Left renal pelvis (tissue), 4 donors: Measurements from ENCODE around the gene HPCAL1. TPM values are rescaled to one million over a fixed set of nuclear protein-coding genes. Genes with fewer than 3 reads are reported as not detected.

Experiments
- DNase-seq, 4 donors: peaks; one replicate each; pipeline ENCODE4 v3.0.0-alpha.2; 2013; ENCODE audit warnings: low read depth in 4 of 4, low spot score in 3 of 4
- polyA plus RNA-seq, 4 donors: library from polyadenylated mRNA; unstranded; fragments of 120-200 nt; gene quantifications; one replicate each; pipeline ENCODE4 v1.2.1, GENCODE V29; 2013; ENCODE audit not compliant: insufficient read length in 4 of 4

HPCAL1 gene
- polyA plus RNA-seq, 4 donors = 10.9 to 35.4 (median 23.2) TPM

- no peak for DNase-seq
These were observed 43.1 kb downstream of the HPCAL1 start for GRCh38 chr2:10345813-10346212.

GRCh38 chr2:10346929-10347561, 44.3 kb downstream of the HPCAL1 start:
- no peak for DNase-seq

GRCh38 chr2:10347562-10347948, 44.9 kb downstream of the HPCAL1 start:
- DNase-seq = peak in 2 of 4 donors; percentile 36

GRCh38 chr2:10348891-10349290, 46.2 kb downstream of the HPCAL1 start:
- DNase-seq = no peak

DNA sequence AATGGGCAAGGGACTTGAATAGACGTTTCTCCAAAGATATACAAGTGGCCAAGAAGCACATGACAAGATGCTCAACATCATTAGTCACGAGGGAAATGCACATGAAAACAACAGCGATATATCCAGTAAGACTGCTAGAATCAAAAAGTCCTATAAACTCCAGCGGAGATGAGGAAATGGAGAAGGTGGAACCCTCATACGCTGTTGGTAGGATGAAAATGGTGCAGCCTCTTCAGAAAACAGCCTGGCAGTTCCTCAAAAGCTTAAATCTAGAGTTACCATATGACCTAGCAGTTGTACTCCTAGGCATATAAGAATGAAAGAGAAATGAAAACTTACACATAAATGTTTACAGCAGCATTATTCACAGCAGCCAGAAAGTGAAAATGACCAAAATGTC, 48.1 kb downstream of the HPCAL1 start:
- DNase-seq = no peak

DNA sequence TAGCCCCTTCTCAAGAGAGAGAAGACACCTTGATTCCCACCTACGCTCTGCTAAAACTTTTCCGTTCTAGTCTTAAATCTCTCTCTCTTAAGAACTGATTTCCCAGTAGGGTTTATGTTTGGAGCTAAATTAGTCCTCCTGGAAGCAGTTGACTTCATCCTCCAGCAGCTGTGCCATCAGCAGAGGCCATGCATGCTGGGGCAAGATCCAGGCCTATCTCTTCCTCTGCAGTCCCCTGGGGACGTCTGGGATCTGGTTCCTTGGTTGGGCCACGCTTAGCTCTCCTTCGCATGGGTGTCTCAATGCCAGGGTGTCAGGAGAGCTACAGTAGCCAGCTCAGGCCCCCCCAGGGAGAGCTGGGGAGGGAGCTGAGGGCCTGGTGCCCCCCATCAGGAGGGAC, 49.7 kb downstream of the HPCAL1 start:
- no peak for DNase-seq

DNA sequence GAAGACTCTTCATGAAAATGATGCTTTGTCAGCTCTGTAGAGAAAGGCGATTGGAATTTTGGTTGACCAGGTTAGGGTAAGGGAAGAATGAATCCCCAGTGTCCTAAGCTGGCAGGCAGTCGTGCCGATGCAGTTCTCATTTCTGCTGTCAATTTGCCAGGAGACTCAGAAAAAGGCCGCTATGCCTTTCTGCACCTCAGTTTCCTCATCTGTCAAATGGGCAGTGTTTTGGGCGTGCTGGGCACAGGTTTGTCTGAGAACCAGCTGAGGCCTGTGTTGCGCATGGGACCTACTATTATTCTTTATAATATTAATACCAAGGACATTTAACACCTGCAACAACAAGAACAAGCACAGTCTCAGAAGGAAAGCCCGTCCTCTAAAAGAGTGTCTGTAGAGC, 50.3 kb downstream of the HPCAL1 start:
- DNase-seq = no peak

DNA sequence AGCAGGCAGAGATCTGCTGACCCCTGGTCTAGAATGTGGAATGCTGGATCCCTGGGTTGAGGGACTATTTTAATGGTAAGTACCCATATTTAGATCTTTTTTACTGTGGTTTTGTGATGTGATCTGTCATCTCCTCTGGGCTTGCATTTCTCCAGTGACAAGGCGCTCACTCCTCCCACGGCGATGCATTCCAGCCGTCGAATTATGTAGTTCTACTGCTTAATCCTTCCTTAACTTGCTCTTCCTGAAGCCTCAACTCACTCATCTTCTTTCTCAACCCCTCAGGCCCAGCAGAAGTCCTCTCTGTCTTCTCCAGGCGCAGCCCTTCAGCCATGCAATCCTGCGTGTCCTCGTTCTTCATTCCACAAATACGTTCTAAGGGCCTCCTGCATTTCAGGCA, 51.2 kb downstream of the HPCAL1 start:
- DNase-seq = no peak

GRCh38 chr2:10354399-10354798, 51.7 kb downstream of the HPCAL1 start:
- no peak for DNase-seq

DNA sequence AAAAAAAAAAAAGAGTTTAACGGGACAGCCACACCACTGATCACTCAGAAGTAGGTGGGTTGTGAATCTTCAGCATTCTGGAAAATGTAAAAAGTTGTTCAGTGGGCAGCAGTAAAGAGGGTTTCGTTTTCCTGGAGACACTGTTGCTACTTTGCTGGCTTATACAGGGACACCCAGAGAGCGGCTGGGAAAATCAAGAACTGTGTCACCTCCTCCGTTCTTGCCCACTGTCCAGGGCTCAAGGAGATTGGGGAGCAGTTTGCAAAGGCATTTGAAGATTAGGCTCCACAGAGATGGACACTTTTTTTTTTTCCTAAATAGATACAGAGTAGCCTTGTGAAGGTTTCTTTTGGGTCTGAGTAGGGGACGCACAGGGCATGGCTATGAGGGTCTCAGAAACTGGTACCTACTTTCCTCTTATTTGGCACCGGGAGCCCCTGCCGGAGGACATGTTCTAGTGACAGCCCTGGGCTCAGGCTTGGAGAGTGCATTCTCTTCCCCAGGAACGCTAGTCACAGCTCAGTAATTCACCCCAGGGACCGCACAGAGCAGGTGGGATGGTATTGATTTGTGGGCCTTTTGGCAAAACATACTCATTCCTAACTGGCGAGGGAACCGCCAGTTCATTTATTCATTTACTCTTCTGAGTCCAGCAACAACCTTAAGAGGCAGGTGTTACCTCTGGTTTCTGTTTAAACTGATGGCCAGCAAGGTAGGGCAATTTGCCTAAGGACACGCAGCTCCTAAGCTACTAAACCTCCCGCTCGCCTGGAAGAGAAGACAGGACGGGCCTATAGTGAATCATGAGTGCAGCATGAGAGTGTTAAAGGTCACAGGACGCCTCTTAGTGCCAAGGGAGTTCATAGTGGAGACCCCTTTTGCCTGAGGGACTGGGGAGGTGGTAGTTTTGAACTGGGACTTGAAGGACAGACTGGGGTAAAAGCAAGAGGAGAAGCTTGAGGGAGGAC, 53.1 kb downstream of the HPCAL1 start:
- no peak for DNase-seq

DNA sequence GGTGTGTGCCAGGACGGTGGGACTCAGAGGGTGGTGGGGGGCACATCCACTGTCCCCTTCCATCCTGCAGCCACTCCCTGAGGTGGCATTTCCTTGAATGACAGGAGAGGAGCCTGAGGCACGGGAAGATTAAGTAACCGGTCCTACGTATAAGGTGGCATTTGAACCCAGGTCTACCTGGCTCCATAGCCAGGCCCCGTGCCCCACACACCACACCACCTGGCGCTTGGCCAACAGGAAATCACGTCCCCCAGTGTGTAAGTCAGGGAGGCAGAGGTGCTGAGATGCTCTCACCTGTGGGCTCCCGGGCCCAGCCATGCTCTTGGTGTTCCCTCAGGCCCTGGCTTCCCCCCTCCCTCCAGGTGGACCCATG, 53.7 kb downstream of the HPCAL1 start:
- DNase-seq = no peak

GRCh38 chr2:10357193-10358169, 54.8 kb downstream of the HPCAL1 start:
- no peak for DNase-seq

GRCh38 chr2:10359246-10359645, 56.5 kb downstream of the HPCAL1 start:
- no peak for DNase-seq

DNA sequence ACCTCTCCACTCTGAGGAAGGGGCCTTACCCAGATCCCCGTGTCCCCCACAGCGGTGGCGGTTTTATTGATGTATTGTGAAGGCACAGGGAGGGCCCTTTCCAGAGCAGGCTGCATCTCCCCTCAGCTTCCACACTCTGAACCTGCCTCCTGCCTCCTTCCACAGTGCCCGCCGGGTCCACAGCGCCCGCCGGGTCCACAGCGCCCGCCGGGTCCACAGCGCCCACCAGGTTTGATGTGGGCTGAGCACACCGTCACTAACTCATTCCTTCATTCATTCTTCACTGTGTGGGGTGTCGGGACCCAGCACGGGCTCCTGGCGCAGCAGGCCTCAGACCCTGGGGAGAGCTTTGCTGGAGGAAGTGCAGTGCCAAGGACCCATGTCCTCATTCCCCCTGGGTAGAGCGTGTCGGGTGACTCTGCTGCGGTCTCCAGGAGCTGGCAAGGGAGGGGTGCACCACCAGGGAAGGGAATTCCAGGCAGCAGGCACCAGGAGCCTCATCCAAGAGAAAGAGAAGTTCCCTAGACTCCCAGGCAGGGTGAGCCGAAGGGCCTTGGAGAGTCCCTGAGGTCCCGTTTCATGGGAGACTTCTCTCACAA, 57.1 kb downstream of the HPCAL1 start:
- no peak for DNase-seq

DNA sequence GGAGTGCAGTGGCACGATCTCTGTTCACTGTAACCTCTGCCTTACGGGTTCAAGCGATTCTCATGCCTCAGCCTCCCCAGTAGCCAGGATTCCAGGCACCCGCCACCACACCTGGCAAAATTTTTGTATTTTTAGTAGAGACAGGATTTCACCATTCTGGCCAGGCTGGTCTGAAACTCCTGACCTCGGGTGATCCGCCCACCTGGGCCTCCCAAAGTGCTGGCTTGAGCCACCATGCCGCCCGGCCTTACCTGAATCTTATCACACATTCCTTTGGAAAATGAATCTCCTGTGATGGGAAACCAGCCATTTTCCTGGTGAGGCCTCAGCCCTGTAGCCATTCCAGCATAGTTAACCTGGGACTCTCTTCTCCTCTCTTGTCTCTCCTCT, 57.8 kb downstream of the HPCAL1 start:
- no peak for DNase-seq

DNA sequence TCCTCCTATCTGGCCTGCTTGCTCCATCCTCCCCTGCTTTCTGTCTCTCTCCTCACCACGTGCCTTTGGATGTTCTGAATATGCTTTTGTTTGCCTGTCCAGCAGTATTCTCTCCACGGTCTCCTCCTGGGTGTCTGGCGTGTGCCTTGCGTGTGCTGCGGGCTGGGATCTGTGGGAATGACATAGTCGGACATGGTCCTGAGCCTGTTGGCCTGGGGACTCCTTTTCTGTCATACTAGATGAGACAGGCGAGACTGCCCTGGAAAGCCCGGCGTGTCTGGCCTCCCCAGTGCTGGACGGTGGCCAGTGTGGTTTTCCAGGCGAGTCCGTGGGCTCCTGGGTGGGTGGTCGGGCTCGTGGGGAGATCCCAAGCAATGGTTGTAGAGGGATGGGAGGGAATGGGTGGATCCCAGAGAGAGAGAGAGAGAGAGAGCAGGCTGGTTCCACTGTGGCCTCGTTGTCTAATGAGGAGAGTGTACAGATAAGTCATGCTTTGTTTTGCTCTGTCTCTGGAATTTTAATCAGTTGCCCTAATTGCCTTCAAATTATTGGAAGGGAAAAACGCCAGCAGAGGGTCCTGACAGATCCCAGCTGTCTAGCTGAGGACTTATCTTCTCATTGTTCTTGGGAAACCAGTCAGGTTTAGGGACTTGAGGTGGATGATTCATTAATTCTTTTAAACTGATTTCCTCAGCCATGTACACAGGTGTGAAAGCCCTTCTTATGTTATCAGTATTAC, 58.3 kb downstream of the HPCAL1 start:
- DNase-seq = no peak

DNA sequence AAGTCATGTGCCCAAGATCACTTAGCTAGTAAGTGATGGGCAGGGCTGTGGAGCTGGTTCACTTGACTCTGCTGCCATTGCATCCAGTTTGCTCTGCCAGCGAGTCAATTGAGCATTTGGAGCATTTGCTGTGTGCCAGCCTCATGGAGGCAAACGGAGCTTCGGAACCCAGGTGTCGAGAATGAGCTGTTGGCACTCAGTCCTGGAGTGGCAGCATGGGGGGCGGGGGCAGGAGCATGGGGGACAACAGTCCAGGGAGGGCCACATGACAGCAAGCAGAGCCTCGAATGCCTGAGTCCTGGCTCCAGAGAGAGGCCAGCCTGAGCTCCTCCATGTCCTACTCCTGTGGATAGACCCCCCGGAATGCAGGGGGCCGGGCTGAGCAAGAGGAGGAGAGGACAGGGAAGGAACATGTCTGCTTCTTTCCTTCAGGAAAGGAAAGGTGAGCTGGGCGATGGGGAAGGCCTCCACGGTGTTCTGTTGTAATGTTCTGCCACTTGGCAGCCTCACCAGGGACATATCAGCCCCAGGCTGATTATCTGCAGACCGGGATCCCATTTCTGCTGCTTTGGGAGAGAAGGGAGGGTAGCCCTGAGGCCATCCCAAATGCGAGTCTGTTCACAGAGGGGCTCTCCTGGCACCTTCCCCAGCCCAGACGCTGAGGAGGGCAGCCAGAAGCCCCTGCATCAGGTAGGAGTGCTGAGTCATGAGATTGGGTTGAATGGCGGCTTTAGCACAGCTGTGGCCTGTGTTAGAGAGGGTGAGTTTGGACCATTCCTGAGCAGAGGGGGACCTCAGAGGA, 59.6 kb downstream of the HPCAL1 start:
- no peak for DNase-seq

DNA sequence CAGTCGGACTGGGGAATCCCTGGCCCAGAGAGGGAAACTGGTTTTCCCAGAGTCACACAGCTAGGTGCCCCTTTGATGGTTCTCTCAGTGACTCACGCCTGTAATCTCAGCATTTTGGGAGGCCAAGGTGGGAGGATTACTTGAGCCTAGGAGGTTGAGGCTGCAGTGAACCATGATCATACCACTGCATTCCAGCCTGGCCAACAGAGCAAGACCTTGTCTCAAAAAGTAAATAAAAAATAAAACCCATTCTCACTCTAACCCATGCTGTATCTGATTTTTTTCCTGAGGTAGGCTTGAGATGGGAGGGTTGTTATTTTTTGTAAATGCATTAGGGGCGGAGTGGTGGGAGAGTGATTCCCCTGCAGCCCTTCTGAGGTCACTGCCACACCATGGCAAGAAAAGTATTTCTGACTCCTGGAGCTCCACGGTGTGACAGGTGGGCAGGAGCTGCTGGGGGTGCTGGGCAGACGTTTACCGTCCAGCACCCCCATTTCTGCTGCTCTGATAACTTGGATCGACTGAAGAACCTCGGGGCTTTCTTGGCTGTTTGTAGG, 60.3 kb downstream of the HPCAL1 start:
- DNase-seq = no peak
